NT2/D1 (cell line): Measurements from ENCODE around the gene ZNF585A.
"Not testable (repeated sequence)": the region's sequence is repeated elsewhere in the genome, so short reads cannot be mapped to it uniquely, and the experiment has no call there.

Experiments used
- DNase-seq: peaks from one replicate; pipeline ENCODE4 v3.0.0-alpha.2; 2011; ENCODE audit warnings: low read depth, low spot score
- H3K27me3 ChIP-seq: 2 replicates; pipeline ENCODE4 v1.6.0; 2011; ENCODE audit warnings: mild to moderate bottlenecking; ENCODE audit not compliant: insufficient read length, insufficient read depth
- H3K36me3 ChIP-seq: 2 replicates; pipeline ENCODE4 v1.6.1; 2011; ENCODE audit warnings: mild to moderate bottlenecking, low read length, mixed read lengths; ENCODE audit not compliant: insufficient read depth, insufficient read length
- H3K4me1 ChIP-seq: 2 replicates; pipeline ENCODE4 v1.5.1; 2011; ENCODE audit not compliant: insufficient read depth, insufficient read length
- H3K4me3 ChIP-seq: 2 replicates; pipeline ENCODE4 v1.5.1; 2011; ENCODE audit warnings: low read depth; ENCODE audit not compliant: insufficient read length
- H3K9ac ChIP-seq: 2 replicates; pipeline ENCODE4 v1.6.0; 2011; ENCODE audit warnings: low read depth; ENCODE audit not compliant: insufficient read length
- H3K9me3 ChIP-seq: 2 replicates; pipeline ENCODE4 v1.5.1; 2011; ENCODE audit warnings: mild to moderate bottlenecking, low read length; ENCODE audit not compliant: insufficient read depth
- SUZ12 ChIP-seq: IDR thresholded peaks from 2 replicates; pipeline ENCODE4 v1.6.1; 2011; ENCODE audit not compliant: insufficient read length, insufficient read depth; ENCODE audit errors: extremely low read depth
- YY1 ChIP-seq: IDR thresholded peaks from 2 replicates; pipeline ENCODE4 v1.6.1; 2011; ENCODE audit not compliant: insufficient read length, insufficient read depth
- ZNF274 ChIP-seq: IDR thresholded peaks from 2 replicates; pipeline ENCODE4 v1.6.1; 2011; ENCODE audit warnings: mild to moderate bottlenecking, low read depth, low read length

ZNF585A gene

DNA sequence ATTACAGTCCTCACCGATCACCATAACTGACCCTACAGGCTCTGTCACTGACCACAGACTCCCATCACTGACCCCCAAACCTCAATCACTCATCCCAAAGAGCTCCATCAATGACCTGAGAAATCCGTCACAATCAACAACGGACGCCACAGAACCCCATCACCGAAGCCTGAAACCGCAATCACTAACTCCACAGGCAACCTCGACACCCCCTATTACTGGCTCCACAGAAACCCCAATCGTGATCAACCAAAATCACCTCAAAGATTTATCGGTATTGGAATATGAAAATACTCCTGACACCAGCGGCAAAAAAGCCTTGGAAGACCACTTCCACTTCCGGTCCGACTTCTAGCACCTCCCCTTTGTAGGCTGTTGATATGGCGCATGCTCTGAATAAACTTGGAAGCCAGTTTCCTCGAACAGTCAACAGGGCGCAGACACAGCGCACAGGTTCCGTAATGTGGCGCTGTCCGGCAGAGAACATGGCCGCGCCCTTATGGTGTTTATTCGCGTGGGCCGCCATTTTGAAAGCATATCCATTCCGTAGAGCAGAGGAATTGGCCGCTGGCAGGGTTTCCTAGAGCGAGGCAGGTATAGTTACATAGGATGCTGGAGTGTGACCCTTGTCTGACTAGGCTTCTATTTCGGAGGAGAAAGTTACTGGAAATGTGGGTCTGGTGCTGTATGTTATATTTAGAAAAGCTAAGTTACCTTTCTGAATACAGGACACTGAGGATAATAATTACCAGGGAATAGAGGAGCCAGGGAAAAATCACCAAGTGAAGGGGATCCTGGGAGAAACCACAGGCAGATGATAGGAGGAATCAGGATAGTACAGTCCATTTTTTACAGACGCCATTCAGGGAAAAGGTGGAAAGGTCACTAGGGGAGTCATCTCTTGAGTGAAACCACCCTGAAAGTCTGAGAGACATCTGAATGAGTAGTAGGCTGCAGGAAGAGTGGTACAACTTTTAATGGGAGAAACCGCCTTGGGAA, at the start of gene ZNF585A:
Gene ZNF585A (minus strand): TSS at position 328 of the 999 bp plus-strand sequence. CDS start 2,785 bp downstream, outside the sequence.
- DNase-seq: peak; percentile 86
- Histone ChIP-seq H3K9me3 (no peaks in the 10 kb centered on the region), H3K9ac (peak within 1 kb of the TSS; percentile 75), H3K4me1 (no peaks in the 10 kb centered on the region), H3K4me3 (peak within 1 kb of the TSS; percentile 77), H3K27me3 (no peaks in the 10 kb centered on the region), H3K36me3 (peaks cover 22% of the 10 kb centered on the region)
- TF ChIP-seq SUZ12 (no peak), YY1 (peak; percentile 99), ZNF274 (no peak)

DNA sequence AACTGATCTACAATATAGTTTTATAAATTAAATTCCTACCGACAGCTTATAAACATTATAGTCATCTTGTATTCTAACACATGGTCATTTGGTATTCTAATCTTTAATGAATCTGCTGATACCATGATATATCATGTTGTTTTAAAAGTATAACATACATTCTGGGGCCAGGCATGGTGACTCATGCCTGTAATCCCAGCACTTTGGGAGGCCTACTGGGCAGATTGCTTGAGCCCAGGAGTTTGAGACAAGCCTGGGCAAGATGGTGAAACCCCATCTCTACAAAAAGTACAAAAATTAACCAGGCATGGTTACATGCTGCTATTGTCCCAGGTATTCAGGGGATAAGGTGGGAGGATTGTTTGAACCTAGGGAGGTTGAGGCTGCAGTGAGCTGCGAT, 48.6 kb upstream of the ZNF585A start:
- no peak overlapping the region for H3K4me3 ChIP-seq
- TF ChIP-seq SUZ12 (no peak), ZNF274 (no peak), YY1 (no peak)
- H3K27me3 ChIP-seq: no peaks in the 10 kb centered on the region
- H3K9me3 ChIP-seq: no peaks in the 10 kb centered on the region
- H3K4me1 ChIP-seq: no peaks in the 10 kb centered on the region
- no peak for DNase-seq
- H3K36me3 ChIP-seq: peaks cover 16% of the 10 kb centered on the region
- H3K9ac ChIP-seq: no peak overlapping the region

- Histone ChIP-seq H3K4me1 (no peaks in the 10 kb centered on the region), H3K36me3 (peaks cover 16% of the 10 kb centered on the region), H3K27me3 (no peaks in the 10 kb centered on the region), H3K9me3 (no peaks in the 10 kb centered on the region), H3K9ac (no peak overlapping the region), H3K4me3 (no peak overlapping the region)
- DNase-seq: no peak
- TF ChIP-seq ZNF274 (no peak), SUZ12 (no peak), YY1 (no peak)
These were observed 47.9 kb upstream of the ZNF585A start for GRCh38 chr19:37220383-37220782.

DNA sequence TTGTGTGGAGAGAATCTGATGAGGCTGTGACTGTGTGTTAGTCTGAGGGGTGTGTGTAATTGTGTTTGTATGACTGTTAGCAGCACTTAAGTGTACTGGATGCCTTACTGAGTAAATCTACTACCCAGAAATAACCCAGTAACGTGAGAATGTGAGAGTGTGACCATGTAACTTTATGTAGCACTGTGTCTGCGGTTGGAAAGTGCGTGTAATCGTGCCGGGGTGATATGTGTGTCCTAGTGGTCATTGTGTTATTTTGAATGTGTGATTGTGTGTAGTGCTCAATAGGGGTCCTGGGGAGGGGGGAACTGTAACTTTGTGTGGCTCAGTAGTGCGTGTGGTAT, 46.1 kb upstream of the ZNF585A start:
- H3K9me3 ChIP-seq: no peaks in the 10 kb centered on the region
- no peak for DNase-seq
- TF ChIP-seq ZNF274 (no peak), SUZ12 (no peak), YY1 (no peak)
- H3K27me3 ChIP-seq: no peaks in the 10 kb centered on the region
- no peaks in the 10 kb centered on the region for H3K4me1 ChIP-seq
- peaks cover 16% of the 10 kb centered on the region for H3K36me3 ChIP-seq
- peak overlapping the region; percentile 82 for H3K4me3 ChIP-seq
- H3K9ac ChIP-seq: peak overlapping the region; percentile 88

- Histone ChIP-seq H3K9ac (peak within 1 kb of the TSS; percentile 92), H3K4me1 (no peaks in the 10 kb centered on the region), H3K4me3 (peak within 1 kb of the TSS; percentile 82), H3K9me3 (no peaks in the 10 kb centered on the region), H3K36me3 (peaks cover 15% of the 10 kb centered on the region), H3K27me3 (no peaks in the 10 kb centered on the region)
- DNase-seq: peak; percentile 81
- TF ChIP-seq YY1 (peak; percentile 74), SUZ12 (no peak), ZNF274 (no peak)
These were observed 45.5 kb upstream of the ZNF585A start, which contains the start of gene ZNF383 for GRCh38 chr19:37217775-37218591. TSS of gene ZNF383 (plus strand) at chr19:37218214. CDS start at chr19:37230454, 12,240 bp downstream.

- H3K27me3 ChIP-seq: no peaks in the 10 kb centered on the region
- no peak for TF ChIP-seq ZNF274
- no peak for TF ChIP-seq YY1
- no peak for TF ChIP-seq SUZ12
- H3K36me3 ChIP-seq: peaks cover 10% of the 10 kb centered on the region
- no peaks in the 10 kb centered on the region for H3K9me3 ChIP-seq
- peak overlapping the region; percentile 82 for H3K4me3 ChIP-seq
- no peak for DNase-seq
- H3K9ac ChIP-seq: peak overlapping the region; percentile 51
- H3K4me1 ChIP-seq: no peaks in the 10 kb centered on the region
These were observed 44.9 kb upstream of the ZNF585A start for GRCh38 chr19:37217480-37217774.

DNA sequence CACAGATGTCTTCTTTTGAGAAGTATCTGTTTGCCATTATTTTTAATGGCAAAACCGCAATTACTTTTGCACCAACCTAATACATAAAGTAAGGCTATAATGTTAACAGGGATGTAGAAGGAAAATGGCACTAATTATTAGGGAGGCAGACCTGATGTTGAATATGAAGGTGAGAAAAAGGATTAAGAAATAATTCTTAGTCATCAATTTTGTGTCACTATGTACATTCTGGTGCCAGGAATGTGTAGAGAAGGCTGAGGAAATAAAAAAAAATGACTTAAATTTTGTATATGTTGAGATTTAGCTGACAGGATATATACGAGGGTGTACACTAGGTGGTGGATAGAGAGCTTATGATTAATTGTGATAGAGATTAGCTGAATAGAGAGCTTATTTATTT, 25.3 kb upstream of the ZNF585A start:
- no peaks in the 10 kb centered on the region for H3K27me3 ChIP-seq
- no peaks in the 10 kb centered on the region for H3K36me3 ChIP-seq
- TF ChIP-seq YY1 (no peak), ZNF274 (no peak), SUZ12 (no peak)
- no peaks in the 10 kb centered on the region for H3K9me3 ChIP-seq
- H3K4me3 ChIP-seq: no peak overlapping the region
- H3K4me1 ChIP-seq: no peaks in the 10 kb centered on the region
- H3K9ac ChIP-seq: no peak overlapping the region
- DNase-seq: no peak

DNA sequence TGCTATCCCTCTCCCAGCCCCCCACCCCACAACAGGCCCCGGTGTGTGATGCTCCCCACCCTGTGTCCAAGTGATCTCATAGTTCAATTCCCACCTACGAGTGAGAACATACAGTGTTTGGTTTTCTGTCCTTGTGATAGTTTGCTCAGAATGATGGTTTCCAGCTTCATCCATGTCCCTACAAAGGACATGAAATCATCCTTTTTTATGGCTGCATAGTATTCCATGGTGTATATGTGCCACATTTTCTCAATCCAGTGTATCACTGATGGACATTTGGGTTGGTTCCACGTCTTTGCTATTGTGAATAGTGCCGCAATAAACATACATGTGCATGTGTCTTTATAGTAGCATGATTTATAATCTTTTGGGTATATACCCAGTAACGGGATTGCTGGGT, 24.6 kb upstream of the ZNF585A start:
- H3K9ac ChIP-seq, H3K9me3 ChIP-seq, DNase-seq, H3K36me3 ChIP-seq, H3K27me3 ChIP-seq, H3K4me1 ChIP-seq, H3K4me3 ChIP-seq: not testable (repeated sequence)

DNA sequence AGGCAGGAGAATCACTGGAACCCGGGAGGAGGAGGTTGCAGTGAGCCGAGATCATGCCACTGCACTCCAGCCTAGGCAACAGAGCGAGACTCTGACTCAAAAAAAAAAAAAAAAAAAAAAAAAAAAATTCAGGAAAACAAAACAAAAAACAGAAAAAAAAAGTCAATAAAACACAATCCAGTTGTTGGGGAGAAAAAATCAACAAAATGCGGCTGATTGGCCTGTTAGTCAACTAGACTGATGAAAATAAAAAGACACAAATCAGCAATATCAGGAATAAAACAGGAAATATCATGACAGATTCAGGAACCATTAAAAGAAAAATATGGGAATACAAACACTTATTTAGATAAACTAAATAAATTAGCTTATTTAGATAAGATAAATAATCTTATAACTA, 22.8 kb upstream of the ZNF585A start:
- H3K36me3 ChIP-seq, H3K4me3 ChIP-seq, H3K27me3 ChIP-seq, H3K4me1 ChIP-seq, DNase-seq, H3K9ac ChIP-seq, H3K9me3 ChIP-seq: not testable (repeated sequence)
